GM12875 (cell line): ENCODE measurements around the gene SMIM38.

Experiments
- H3K4me3 ChIP-seq: one replicate; pipeline ENCODE4 v1.5.1; 2011; ENCODE audit warnings: low read depth, low read length, control low read depth
- TF ChIP-seq, protein P1 (sequence below): IDR thresholded peaks from 2 replicates; pipeline ENCODE4 v1.5.1; 2011; ENCODE audit warnings: low read depth, mild to moderate bottlenecking, control low read depth, inconsistent platforms, low read length, moderate library complexity, borderline replicate concordance; ENCODE audit not compliant: insufficient read depth

The SMIM38 gene

DNA sequence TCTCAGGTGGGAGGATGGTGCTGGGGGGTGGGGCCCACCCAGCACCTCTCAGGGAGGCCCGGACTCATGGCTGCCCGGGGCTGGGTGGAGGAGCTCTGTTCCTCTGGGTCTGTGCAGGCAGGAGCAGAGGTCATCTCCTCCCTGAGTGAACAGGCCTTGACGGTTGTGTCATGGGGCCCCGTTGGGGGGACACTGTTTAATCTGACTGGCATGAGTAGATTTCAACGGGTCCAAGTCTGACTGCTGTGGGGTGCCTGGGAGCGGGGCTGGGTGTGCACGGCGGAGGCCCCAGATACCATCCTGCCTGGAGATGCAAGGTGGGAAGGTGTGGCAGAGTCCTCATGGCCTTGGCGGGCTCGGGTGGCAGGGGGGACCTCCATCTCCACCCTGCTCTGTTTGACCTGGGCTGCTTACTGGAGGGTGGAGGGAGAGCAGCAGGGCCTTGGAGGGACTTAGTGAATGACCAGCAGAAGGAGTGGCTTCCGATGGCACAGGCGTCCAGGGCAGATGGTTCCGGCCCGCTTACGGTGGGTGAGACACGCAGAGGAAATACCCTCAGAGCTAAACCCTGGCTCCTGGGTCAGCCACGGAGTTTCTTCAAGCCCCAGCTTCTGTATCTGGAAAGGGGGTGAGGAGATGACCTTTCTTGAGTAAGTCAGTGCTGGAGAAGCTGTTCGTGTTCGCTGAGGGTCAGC is 48.7 kb downstream of the SMIM38 start:
- no peak overlapping the region for H3K4me3 ChIP-seq
- TF ChIP-seq, protein P1, sequence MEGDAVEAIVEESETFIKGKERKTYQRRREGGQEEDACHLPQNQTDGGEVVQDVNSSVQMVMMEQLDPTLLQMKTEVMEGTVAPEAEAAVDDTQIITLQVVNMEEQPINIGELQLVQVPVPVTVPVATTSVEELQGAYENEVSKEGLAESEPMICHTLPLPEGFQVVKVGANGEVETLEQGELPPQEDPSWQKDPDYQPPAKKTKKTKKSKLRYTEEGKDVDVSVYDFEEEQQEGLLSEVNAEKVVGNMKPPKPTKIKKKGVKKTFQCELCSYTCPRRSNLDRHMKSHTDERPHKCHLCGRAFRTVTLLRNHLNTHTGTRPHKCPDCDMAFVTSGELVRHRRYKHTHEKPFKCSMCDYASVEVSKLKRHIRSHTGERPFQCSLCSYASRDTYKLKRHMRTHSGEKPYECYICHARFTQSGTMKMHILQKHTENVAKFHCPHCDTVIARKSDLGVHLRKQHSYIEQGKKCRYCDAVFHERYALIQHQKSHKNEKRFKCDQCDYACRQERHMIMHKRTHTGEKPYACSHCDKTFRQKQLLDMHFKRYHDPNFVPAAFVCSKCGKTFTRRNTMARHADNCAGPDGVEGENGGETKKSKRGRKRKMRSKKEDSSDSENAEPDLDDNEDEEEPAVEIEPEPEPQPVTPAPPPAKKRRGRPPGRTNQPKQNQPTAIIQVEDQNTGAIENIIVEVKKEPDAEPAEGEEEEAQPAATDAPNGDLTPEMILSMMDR = no peak

DNA sequence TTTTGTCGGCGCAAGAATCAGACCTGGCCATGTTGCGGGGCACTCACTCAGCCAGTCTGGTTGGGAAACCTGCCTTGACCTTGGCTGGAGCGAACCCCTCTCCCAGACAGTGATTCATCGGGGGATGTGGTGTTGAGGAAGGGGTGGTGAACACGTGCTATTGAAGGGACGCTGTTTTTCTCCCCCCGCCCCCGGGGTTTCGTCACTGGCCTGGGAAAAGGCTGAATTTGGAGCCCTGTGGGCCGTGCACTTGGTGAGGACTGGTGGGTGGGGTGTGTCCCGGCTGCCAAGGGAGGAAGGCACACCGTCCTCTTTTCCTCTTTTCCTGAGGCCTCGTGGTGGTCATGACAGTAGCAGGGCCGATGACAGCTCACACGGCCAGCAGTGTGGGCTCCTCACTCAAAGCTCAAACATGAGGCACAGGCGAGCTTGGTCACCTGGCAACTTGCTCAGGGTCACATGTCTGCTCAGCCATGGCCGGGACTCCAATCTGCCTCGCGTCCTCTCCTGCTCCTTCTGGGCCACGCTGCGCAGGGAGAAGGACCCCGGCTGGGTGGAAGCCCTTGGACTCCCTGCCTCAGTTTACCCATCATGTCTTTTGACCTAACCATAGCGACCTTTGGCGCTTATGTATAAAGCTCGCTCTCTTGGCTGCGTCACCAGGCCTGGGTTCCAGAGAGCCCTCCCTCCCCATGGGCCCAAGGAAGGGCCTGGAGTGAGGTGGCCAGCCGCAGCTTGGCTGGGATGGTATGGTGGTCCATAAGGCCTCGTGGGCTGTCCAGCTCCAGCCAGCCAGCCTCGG is 49.4 kb downstream of the SMIM38 start:
- no peak overlapping the region for H3K4me3 ChIP-seq
- TF ChIP-seq, protein P1 = no peak
